DMS153 treated with DMSO at 0.1 percent for 48 hours (cell line): ENCODE results near the gene WDR11.
A peak's percentile ranks its signal among the peaks of the same experiment; 100 is the strongest.
"Not testable (repeated sequence)": the region's sequence is repeated elsewhere in the genome, so short reads cannot be mapped to it uniquely, and the experiment has no call there.

ENCODE experiments used
- DNase-seq: peaks from one replicate; lab custom pipeline; 2025; ENCODE audit not compliant: unreplicated experiment; lab: John Stamatoyannopoulos, UW

The WDR11 gene

DNA sequence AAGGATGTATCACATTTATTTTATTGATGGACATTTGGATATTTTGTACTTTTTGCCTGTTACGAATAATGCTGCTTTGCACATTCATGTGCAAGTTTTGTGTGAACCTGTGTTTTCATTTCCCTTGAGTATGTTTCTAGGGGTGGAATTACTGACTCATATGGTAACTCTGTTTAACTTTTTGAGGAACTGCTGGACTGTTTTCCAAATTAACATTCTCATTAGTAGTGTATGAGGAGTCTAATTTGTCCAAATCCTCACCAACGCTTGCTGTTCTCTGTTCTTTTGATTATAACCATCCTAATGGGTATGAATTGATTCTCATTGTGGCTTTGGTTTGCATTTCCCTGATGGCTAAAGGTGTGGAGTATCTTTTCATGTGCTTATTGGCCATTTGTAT is 3.2 kb downstream of the WDR11 start:
- no peak for DNase-seq

DNA sequence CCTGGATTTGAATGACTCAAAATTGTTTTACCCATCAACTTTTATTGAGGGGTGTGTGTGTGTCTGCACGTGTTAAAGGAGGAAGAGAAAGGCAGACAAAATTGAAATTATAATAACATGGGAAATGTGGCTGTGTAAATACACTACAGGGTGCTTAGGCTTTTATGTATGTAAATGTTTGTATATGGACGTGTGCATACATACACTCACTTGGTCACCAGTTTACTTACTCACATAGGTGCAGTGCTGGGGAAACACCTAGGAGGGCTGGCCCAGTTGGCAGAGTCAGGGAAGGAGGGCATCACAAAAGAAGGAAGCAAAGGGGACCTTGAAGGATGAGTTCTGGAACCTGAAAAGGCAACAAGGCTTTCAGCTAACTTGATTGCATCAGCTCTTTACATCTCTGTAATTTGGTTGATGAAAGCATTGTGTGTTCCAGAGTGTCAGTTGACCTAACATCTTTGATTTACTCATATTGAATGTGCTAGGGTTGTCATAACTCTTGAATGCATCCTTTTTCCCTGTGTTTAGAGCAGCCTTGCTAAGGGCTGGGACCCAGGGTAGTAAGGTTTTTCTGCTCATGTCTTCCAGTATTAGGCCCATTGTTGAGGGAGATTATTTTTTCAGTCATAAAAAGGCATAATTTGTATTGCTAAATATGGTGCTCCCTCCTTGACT is 10.2 kb downstream of the WDR11 start:
- no peak for DNase-seq

DNA sequence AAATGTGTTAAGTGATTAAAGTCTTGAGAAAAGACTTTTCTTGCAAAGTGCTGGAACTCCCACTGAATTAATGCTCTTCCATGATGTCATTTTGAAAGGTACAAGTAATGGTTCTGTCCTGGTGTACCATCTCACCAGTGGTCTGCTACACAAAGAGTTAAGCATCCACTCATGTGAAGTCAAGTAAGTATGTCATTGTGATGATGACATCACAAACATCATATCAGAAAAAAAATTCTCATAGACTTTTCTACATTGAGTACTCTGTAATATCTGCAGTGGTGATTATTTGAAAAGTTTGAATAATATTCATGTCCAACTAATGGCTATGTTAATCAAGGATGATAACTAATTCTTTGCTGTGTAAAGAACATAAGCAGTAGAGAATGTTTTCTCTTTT is 22.6 kb downstream of the WDR11 start:
- DNase-seq, result no peak

DNA sequence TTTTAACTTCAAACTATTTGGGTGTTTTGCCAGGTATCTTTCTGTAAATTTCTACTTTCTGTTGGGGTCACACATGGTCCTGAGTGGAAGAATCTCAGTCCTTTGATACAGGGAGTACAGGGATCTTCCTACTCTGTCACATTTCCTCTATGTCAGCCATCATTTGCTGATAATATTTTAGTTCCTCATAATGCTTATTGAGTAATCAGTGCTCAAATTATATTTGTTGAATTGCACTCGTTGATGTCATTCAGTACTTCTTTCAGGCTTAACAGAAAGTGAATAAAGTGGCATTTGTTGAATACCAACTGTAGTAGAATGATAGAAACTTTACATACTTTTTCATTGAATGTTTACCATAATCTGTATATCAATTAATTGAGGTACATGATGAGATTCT is 31.9 kb downstream of the WDR11 start:
- no peak for DNase-seq

DNA sequence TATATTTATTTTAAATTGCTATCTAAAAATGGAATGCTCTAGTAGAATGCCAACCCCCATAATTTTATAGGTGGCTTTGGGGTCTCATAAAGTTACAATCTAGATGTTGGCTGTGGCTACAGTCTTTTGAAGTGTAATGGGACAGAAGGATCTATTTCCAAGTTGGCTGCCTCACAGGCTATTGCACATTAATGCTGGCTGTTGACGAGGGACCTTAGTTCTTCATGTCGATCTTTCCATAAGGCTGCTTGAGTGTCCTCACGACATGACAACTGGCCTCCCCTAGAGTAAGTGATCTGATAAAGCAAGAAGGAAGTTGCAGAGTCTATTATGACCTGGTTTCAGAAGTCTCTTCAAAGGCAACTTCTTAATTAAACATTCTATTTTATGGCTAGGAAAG is 36.3 kb downstream of the WDR11 start:
- no peak for DNase-seq

DNA sequence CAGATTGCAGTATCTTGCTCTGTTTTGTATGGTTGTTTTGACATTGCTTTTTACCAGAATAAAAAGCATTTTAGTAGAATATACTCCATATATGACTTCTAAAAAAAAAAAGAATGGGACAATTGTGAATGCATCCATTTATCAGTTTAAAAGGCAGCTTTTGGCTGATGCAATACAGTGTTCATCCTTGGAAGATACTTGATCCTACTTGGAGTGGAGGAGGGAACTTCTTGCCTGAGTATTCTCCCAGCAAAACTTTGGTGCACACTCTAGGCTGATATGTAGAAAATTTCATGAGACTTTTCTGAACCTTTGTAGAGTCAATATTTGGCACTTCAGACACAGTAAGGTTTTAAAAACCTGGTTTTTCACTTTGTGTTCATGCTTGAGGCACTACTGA is 40.2 kb downstream of the WDR11 start:
- no peak for DNase-seq

DNA sequence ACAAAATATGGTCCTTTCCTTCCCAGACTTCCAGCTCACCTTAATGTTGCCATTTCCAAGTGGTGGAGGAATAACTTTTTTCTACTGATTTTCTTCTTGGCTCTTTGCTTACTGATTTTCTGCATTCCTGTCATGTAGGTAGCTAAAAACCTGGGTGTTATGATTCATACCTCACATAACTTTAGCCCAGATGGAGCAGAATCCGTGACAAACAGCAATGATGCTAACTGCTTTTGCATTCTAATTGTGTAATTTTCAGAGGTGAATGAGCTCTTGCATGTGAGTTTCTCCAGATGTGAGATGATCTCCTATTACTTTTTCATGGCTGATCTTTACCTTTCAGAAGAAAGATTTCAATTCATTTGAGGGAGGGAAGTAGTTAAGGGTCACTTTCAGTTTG is 43.4 kb downstream of the WDR11 start:
- no peak for DNase-seq

DNA sequence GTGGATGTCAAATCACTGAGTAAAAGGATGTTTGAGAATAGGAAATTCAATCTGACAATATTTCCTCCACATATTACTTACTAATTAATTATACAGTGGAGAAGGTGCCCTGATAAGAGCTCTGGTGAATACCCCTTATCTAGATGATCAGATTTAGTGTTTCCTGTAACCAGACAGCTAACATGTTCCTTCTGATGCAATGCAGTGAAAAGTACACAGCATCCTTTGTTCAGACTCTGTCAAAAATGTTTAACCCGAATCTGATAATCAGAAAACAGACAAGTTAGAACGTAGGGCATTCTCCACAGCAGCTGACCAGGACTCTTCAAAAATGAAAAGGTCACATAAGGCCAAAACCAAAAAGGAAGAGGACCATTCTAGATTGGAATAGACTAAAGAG is 46.2 kb downstream of the WDR11 start:
- DNase-seq, result no peak

DNA sequence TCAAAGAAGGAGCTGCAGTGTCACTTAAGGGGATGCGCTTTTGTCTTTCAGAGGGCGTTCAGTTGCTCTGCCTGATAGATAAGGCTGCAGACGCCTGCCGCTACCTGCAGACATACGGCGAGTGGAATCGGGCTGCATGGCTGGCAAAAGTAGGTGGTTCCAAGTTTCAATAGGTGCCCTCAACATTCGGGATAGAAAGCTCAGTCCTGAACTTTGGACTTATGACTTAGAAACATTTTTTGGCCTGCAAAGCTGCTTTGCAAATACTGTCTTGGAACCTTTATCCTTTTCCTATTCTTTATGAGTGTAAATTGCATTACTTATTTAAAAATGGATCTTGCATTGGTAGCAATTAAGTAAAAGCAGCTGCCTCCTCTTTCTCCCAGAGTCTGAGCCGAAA is 54.1 kb downstream of the WDR11 start:
- no peak for DNase-seq

DNA sequence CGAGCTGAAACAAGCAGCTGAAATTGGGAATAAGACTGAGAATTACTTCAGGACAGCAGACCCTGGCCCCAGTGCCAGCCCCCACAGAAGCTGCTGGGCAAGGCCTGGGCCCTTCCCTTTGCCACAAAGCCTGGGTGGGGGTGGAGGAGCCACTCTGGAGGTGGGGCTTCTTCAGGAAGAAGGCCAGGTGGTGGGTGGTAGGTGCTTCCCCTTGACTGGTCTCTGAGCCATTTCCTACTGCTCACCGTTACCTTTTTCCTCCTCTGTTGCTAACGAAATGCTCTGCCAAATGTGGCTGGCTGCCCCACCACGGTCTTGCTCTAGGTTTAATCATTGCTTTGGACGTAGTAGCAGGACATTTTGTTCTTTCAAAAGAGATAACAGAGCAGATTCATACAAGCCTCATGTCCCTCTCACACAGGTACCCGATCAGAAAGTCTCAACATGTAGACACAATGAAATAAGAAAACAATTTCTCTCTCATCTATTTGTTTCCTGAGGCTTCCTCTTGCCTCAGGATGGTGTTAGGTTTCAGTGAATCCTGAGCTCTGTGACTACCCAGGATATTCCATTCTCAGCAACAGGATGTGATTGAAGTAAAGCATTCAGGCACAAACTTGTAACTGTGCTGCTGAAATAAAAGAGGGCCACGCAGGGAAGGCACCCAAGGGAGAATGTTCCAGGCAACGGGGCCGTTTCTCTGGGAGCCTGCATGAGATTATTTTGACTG is 66.5 kb downstream of the WDR11 start:
- no peak for DNase-seq

DNA sequence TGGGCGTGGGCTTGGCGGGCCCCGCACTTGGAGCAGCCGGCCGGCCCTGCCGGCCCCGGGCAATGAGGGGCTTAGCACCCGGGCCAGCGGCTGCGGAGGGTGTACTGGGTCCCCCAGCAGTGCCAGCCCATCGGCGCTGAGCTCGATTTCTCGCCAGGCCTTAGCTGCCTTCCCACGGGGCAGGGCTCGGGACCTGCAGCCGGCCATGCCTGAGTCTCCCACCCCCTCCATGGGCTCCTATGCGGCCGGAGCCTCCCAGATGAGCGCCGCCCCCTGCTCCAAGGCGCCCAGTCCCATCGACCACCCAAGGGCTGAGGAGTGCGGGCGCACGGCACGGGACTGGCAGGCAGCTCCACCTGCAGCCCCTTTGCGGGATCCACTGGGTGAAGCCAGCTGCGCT is 72.7 kb downstream of the WDR11 start:
- not testable (repeated sequence) for DNase-seq

DNA sequence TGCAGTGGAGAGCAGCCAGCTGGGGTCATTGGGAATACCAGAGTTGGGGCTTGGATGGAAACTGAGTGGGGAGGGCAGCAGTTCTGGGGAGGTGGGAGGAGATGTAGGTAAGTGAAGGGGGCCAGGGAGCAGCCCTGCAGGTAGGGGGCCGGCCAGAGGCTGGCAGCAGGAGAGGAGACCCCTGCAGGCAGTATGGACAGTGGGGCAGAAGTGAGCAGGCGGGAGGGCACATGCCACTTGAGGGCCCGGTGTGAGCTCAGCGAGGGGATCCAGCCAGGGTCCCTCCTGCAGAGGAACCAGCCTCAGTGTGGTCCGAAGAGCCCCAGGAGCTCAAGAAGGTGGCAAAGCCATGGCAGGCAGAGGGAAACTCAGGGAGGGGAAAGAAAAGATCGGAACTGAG is 75.4 kb downstream of the WDR11 start:
- DNase-seq, result no peak

DNA sequence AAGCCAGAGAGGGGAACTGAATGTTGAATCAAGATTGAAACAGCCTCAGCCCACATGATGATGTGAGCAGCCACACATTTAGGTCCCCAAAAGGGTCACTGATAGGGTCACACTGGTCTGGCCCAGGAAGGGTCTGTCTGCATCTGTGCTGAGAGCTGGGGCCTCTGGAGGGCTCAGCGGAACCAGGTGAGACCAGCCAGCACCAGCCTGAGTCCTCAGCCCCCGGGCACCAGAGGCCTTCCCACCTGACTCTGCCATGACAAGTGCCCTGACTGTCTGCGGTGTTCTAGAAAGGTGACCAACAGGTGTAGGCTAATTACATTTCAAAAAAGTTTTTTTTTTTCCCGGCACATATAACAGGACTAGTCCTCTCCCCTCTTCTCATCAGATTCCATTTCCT is 76.2 kb downstream of the WDR11 start:
- no peak for DNase-seq

DNA sequence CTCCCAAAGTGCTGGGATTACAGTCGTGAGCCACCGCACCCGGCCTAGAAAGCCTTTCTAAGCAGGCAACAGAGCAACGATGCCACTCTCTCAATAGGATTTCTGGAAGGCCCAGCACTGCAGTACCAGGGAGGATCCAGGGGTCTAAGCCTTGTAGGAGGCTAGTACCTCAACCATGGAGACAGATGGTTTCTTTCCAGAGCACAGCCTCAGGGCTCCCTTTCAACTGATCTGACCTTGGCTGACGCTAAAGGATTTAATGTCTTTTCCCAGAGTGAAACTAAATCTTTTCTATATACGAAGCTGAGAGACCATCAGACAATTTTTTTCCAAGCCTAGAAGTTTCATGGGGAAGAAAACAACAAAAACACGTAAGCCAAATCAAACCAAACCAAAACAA is 78.0 kb downstream of the WDR11 start:
- DNase-seq, result no peak

DNA sequence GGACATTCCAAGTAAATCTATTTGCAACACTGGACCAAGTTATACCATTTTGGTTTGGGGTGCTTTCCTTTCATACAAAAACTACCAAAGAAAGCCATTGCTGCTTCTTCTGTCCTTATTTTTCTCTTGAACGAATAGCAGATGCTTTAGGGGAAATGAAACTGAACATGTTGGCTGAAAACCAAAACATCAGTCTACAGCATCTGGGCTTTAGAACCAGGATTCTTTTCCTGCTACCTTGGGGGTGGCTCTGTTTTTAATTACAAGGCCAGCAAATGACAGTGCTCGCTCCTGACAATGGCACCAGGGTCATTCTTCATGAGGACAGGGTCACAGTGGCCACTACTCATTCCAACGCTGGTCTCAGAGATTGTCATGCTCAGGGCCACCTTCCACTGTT is 80.3 kb downstream of the WDR11 start:
- no peak for DNase-seq

DNA sequence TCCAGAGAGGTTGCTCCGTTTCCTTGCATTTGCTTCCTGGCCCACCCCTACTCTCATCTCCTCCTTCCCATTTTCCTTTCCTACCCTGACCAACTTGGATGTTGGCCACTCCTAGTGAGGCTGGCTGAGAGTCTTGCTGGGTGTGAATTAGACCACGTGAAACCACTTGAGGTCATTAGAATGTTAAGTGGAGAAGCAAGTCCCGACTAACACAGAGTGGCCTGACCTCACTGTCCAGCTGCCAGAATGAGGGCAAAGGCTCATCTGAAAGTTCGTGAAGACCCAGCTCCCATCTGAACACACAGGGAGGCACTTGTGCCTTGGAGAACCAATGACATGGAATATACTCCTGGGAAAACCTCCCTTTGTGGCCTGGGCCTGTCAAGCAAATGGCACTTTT is 80.8 kb downstream of the WDR11 start:
- DNase-seq, result no peak

DNA sequence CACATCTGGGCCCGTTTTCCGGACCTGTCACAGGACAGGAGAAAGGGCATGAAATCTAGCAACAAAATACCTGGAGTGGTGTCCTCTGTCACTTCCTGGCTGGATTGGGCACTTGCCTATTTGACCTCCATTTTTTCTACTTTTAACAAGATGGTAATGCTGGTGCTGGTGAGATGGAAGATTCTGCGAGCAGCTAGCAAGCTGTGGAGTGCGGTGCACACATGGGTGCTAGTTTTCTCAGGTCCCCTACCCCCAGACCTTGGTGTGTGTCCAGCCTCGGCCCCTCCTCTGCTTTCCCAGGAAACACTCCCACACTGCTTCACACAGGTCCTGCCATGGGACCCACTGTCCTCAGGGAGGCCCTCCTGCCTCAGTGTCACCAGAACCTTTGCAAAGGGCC is 87.7 kb downstream of the WDR11 start:
- no peak for DNase-seq

DNA sequence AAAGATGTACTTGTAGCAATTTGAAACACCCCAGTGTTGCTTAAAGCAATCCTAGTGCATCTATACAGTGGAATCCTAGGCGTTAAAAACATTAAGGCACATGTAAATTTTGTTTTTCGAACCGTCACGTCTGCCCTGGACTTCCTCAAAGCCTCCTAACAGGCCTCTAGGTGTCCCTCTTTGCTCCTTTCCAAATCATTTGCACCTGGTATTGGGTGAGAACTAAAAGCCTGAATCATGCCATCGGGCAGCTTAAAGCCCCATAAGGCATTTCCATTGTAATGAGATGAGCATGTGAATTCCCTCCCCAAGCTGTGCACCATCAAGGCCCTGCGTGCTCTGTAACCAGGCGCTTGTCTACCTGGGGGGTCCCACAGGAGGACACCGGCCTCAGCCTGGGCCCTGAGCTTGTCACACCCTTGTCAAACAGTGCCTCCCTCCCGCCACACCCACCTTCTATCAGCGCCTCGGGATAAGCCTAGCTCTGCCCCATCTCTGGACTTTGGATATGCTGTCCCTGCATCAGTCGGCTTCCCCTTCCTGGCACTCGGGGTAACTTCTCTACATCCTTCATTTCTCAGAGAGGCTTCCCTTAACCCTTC is 89.2 kb downstream of the WDR11 start:
- no peak for DNase-seq

DNA sequence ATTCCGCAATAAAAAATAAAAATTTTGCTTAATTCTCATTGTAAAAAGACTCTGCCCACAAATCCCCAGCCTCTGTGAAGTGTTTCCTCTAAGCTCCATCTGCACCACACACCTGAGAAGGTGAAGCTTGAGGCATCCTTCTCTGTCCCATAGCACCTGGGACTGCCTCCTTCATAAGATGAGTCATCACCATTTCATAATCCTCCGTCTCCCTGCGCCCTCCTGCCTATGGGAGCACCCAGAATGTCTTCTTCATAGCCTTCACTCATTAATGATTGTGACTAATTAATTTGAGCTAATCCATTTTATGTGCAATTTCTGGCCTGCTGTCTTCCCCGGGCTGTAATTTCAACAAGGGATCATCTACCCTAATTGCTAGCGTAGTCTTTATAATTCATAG is 90.3 kb downstream of the WDR11 start:
- DNase-seq, result no peak

DNA sequence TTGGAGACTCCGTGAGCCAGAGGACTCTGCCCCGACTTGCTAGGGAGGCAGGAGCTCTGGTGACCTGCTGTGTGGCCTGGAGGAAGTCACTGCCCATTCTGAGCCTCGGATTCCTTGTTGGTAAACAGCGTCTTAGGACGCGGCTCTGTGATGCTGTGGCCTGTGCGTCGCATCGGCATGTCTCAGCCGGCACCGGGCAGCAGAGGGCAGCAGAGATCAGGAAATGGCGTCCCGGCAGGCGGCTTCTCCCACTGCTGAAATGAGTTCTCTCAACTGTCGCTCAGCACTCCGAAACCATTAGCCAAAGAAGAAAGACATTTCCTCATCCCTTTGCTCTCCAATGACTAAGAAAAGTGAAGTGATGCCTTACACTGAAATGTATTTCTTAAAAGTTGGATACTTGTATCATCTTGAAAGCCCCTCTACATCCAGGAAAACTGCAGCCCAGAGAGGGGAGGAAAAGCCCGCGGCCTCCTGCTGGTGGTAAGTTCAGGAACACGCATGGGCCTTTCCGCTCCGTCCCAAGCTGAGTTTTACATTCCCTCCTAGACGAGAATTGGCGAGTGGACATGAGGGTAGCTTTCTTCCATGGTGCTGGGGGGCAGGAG is 91.7 kb downstream of the WDR11 start:
- peak; percentile 70 for DNase-seq

DNA sequence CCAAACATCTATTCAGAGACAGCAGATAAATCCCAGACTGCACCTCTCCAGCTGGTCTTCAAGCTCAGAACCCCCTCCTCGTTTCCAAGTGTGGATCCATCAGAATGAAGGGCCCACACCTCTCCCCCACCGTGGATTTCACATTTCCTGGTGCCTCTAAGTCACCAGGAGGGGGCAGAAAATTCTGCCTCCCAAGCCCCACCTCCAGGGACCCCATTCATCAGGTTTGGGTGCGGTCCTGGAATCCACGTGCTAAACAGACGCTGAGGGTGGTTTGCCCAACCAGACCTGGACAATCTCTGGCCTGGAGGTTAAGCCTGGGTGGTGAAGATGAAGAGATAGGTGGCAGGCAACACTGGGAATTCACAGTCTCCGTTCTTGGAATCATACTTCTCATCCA is 92.4 kb downstream of the WDR11 start:
- DNase-seq, result no peak

DNA sequence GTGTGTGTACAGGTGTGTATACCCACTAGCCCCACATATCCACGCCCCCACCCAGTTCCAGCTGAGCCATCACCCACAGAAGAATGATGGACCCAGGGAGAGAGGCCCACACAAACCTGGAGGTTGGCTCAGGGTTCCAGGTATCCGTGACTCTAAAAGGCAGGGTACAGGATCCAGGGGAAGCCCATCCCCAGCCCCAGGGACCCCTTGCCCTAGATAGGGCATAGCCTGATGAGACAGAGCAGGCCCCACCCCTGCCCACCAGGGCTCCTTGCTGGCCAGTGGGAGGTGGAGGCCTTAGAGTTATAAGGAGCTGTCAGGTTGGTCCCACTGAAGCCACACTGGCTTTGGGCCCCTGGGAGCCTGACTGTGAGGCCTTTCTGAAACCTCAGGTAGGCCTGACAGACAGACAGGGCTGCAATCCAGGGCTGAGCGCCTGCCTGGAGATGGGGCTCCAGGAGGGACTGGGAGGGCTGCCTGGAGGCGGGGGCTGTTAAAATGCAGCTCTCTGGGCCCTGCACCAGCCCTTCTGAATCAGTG is 93.5 kb downstream of the WDR11 start:
- no peak for DNase-seq
